GM18499 (cell line): Measurements from ENCODE around the gene LIF.

Source experiments
- ATAC-seq: cut with Tn5 transposase; IDR thresholded peaks from one replicate; pipeline ENCODE4 v1.9.1; 2021; ENCODE audit warnings: moderate number of reproducible peaks; ENCODE audit not compliant: insufficient read depth, unreplicated experiment

Gene LIF

DNA sequence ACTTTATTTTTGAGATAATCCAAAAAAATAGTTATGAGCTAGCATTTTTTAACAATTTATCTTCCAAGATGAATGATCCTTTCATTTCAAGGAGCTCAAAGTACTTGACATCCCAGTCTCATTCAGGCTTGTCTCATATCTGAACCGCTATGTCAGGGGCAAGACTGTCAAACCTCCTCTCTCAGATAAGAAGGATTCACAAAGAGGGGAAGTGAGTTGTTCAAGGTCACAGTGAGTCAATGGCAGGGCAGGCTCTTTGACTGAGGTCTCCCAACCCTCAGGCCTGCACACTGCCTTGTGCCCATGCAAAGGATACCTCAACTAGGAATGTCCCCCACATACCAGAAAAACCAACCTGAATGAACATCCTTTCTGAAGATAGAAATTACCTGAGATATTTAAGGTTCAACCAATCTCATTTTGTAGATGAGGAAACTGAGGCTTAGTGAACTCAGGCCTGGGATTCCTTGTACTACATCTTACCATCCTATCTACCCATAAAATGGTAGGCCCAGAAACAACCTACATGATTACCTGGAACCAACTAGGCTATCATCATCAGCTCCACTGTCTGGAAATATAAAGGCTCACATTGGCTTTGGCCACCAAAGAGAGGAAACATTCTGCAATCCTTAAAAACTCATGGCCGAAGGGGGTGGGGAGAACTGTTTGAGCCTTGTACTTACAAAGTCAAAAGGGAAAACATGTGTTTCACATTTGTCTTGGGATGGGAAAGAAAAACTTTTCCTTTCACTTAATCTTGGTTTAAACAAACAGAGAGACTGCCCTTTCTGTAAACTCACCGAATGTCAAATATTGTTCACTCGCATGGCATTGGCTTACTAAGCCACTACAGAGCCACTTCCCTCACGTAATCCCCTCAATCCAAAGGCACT lies 51.1 kb downstream of the LIF start:
- no peak for ATAC-seq

DNA sequence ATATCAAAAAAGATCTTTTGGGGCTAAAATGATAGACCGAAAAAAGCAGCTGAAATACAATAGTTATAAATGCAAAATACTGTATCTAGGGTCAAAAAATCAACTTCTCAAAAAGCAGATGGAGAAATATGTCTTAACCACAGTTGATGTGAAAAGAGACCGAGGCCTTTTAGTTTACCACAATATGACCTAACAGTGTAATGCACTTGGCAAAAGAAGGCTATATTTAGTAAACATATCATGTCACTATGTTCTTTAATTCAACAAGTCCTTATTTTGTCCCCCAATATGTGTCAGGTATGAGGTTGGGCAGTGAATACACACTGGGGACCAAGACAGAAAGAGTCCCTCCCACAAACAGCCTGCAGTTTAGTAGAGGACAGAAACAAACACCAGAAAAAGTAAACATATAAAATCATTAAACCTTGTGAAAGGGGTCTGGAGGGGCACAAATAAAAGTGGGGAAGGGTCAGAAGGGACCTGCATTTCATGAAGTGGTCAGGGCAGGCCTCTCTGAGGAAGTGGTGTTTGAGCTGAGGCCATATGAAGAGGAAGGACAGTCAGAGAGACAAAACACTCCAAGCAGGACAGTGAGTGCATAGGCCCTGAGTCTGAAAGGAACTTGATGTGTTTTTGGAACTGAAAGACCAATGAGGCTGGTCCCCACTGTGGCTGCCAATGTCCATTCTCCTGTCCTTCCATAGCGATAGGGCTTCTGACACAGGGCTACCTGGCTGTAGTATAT lies 53.4 kb downstream of the LIF start:
- ATAC-seq, result no peak

DNA sequence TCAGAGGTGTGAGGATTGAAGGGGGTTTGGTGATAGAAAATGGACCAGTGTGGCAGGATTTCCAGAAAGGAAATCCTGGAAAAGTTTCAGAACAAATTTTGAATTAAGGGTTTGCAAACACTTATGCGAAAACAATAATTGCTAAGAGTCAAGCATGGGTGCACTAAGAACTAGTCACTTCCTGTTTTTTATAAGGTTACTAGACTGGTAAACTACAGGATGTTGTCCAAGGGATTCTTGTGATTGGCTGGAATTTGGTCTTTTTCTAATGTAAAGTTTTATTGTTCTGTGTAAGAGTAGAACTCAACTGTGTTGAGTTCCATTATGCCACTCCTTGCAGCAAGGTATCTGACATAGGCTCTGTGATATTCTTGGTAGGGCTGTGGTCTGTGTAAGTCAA lies 54.1 kb downstream of the LIF start:
- no peak for ATAC-seq

DNA sequence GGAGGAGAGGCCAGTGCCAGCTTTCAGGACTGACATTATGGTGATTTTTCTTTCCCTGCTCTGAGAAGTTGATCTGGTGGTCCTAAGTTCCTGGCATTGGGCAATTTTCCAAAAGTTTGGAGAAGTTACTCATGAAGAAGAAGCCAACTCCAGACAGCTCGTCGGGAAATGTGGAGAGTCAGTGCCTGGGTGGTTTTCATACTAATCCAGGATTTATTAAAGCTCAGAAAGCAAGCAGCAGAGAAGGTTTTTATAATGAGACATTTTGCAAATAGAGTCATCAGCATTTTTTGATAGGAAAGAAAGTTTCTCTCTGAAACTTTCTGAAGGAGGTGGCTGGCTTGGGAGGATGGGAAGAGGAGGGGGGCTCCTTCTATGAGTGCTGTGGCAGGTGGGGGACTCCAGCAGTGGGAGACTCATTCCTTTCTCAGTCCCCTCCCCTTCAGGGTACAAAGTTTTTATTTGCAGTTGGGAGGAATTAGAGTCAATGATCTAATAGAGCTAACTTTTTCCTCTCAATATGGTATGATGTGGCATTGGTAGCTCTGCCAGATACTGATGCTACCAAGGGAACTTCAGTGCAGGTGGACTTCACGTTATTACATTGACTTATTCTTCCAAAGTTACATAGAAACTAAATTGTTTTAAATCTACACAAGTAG lies 55.4 kb downstream of the LIF start:
- ATAC-seq, result no peak

DNA sequence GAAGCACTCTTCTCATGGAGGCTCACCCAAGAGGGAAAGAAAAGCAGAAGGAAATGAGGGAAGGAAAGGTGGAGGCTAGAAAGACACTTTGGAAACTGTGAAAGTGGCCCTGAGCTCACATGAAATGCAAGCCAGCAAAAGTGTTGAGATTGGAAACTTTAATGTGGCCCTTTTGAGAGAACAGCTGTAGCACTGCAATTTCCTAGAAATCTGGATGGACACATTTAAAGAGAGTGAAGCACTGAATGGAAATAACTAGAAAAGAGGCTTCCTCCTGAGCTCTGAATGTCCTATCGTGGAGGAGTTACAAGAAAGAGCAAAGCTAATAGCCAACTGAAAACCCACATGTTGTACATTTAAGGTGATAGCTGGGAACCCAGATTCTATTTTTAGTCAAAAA lies 56.0 kb downstream of the LIF start:
- ATAC-seq, result no peak
